ENCODE results near the gene ZNF699. TPM values are rescaled to one million over a fixed set of nuclear protein-coding genes. Genes with fewer than 3 reads are reported as not detected.
A peak's percentile ranks its signal among the peaks of the same experiment; 100 is the strongest.

Gene ZNF699
- total and polyA plus RNA-seq, 2 experiments from 2014 or later, result 3.7 to 12.4 TPM

DNA sequence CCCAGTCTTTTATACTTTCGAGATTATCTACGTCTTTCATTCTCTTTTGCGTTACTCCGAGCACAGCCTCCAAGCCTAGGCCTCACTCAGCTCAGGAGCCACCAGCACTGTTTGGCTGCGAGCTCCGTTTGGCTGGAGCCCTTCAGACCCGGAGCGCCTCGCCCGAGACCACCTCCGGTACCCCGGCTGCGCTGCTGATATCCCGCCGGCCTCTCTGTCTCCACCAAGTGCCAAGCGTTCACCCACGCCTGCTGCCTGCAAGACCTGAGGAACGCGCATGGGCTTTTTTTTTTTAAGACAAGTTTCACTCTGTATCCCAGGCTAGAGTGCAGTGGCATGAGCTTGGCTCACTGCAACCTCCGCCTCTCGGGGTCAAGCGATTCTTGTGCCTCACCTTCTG lies 39.0 kb upstream of the ZNF699 start:
- 96 to 97% methylated on average over 19 to 22 of the region's 22 CpGs for whole genome bisulfite sequencing, 2 experiments (ENCODE audit: low coverage in 1 of 2, low lambda C conversion rate in 2 of 2, missing lambda C conversion rate in 2 of 2)
- Histone ChIP-seq H3K4me2 (ENCODE audit: unreplicated experiment) (no peak overlapping the region), H3K9me3 (ENCODE audit: low read depth) (peaks cover 19% of the 10 kb centered on the region), H3K79me2 (ENCODE audit: insufficient read depth) (no peaks in the 10 kb centered on the region), H3F3A (ENCODE audit: insufficient read depth) (no peaks in the 10 kb centered on the region), H3K4me3 (no peak overlapping the region), H3K27me3 (replicated peaks; ENCODE audit: insufficient read depth) (no peaks in the 10 kb centered on the region), H2AFZ (no peak overlapping the region), H3K9ac (no peak overlapping the region), H3K4me1 (ENCODE audit: insufficient read depth) (no peaks in the 10 kb centered on the region), H4K20me1 (ENCODE audit: insufficient read depth) (no peaks in the 10 kb centered on the region), H3K9me2 (ENCODE audit: insufficient read depth) (no peaks in the 10 kb centered on the region), H3K36me3 (ENCODE audit: low read depth) (peaks cover 15% of the 10 kb centered on the region), H3K27ac (no peak overlapping the region)
- no peak for DNase-seq
- TF ChIP-seq EZH2phosphoT487 (IDR thresholded peaks at IDR 0.05; ENCODE audit: insufficient read depth, low read depth), result no peak
- TF ChIP-seq EZH2 (IDR thresholded peaks at IDR 0.05; ENCODE audit: insufficient read depth, poor library complexity, severe bottlenecking), result no peak
- in situ Hi-C loops (cut with MboI), result no loop called here

GRCh38 chr19:9348253-9348652 lies 38.6 kb upstream of the ZNF699 start:
- 96 to 98% methylated on average over 3 of the region's 3 CpGs for WGBS, 2 experiments (ENCODE audit: low coverage in 1 of 2, low lambda C conversion rate in 2 of 2, missing lambda C conversion rate in 2 of 2)

GRCh38 chr19:9345005-9345404 lies 35.4 kb upstream of the ZNF699 start:
- no peak overlapping the region for H3K4me3 ChIP-seq
- H3K36me3 ChIP-seq (ENCODE audit: low read depth), result peaks cover 46% of the 10 kb centered on the region
- TF ChIP-seq EZH2 (IDR thresholded peaks at IDR 0.05; ENCODE audit: insufficient read depth, poor library complexity, severe bottlenecking), result no peak
- no peak for TF ChIP-seq EZH2phosphoT487 (IDR thresholded peaks at IDR 0.05; ENCODE audit: insufficient read depth, low read depth)
- H3K9me2 ChIP-seq (ENCODE audit: insufficient read depth), result no peaks in the 10 kb centered on the region
- H3K9ac ChIP-seq, result no peak overlapping the region
- peaks cover 38% of the 10 kb centered on the region for H3K9me3 ChIP-seq (ENCODE audit: low read depth)
- H4K20me1 ChIP-seq (ENCODE audit: insufficient read depth), result no peaks in the 10 kb centered on the region
- WGBS, 2 experiments (ENCODE audit: low coverage in 1 of 2, low lambda C conversion rate in 2 of 2, missing lambda C conversion rate in 2 of 2), result 85 to 93% methylated on average over 2 of the region's 2 CpGs
- no peak overlapping the region for H3K4me2 ChIP-seq (ENCODE audit: unreplicated experiment)
- H3K79me2 ChIP-seq (ENCODE audit: insufficient read depth), result no peaks in the 10 kb centered on the region
- DNase-seq, result no peak
- no peak overlapping the region for H3K27ac ChIP-seq
- H3K27me3 ChIP-seq (replicated peaks; ENCODE audit: insufficient read depth), result no peaks in the 10 kb centered on the region
- in situ Hi-C loops (cut with MboI), result no loop called here
- H3K4me1 ChIP-seq (ENCODE audit: insufficient read depth), result no peaks in the 10 kb centered on the region
- H3F3A ChIP-seq (ENCODE audit: insufficient read depth), result peaks cover 14% of the 10 kb centered on the region
- no peak overlapping the region for H2AFZ ChIP-seq

More at GRCh38 chr19:9348253-9348652, 38.6 kb upstream of the ZNF699 start:
- Histone ChIP-seq H3K9ac (no peak overlapping the region), H3K4me3 (no peak overlapping the region), H3K27ac (no peak overlapping the region), H2AFZ (no peak overlapping the region), H3K36me3 (ENCODE audit: low read depth) (peaks cover 20% of the 10 kb centered on the region), H3F3A (ENCODE audit: insufficient read depth) (no peaks in the 10 kb centered on the region), H3K27me3 (replicated peaks; ENCODE audit: insufficient read depth) (no peaks in the 10 kb centered on the region), H3K9me2 (ENCODE audit: insufficient read depth) (no peaks in the 10 kb centered on the region), H3K9me3 (ENCODE audit: low read depth) (peaks cover 22% of the 10 kb centered on the region), H4K20me1 (ENCODE audit: insufficient read depth) (no peaks in the 10 kb centered on the region), H3K4me1 (ENCODE audit: insufficient read depth) (no peaks in the 10 kb centered on the region), H3K79me2 (ENCODE audit: insufficient read depth) (no peaks in the 10 kb centered on the region), H3K4me2 (ENCODE audit: unreplicated experiment) (no peak overlapping the region)
- no peak for TF ChIP-seq EZH2 (IDR thresholded peaks at IDR 0.05; ENCODE audit: insufficient read depth, poor library complexity, severe bottlenecking)
- TF ChIP-seq EZH2phosphoT487 (IDR thresholded peaks at IDR 0.05; ENCODE audit: insufficient read depth, low read depth), result no peak
- in situ Hi-C loops (cut with MboI), result no loop called here
- no peak for DNase-seq

- Histone ChIP-seq H2AFZ (no peak overlapping the region), H3K4me2 (ENCODE audit: unreplicated experiment) (no peak overlapping the region), H3K79me2 (ENCODE audit: insufficient read depth) (0 out of 2 replicates have a peak, but pooled peaks cover 8% of the 10 kb centered on the region), H3K27me3 (replicated peaks; ENCODE audit: insufficient read depth) (no peaks in the 10 kb centered on the region), H4K20me1 (ENCODE audit: insufficient read depth) (no peaks in the 10 kb centered on the region), H3K9me2 (ENCODE audit: insufficient read depth) (no peaks in the 10 kb centered on the region), H3F3A (ENCODE audit: insufficient read depth) (peaks cover 14% of the 10 kb centered on the region), H3K4me1 (ENCODE audit: insufficient read depth) (no peaks in the 10 kb centered on the region), H3K27ac (no peak overlapping the region), H3K4me3 (no peak overlapping the region), H3K9ac (no peak overlapping the region), H3K36me3 (ENCODE audit: low read depth) (peaks cover 63% of the 10 kb centered on the region), H3K9me3 (ENCODE audit: low read depth) (peaks cover 38% of the 10 kb centered on the region)
- in situ Hi-C loops (cut with MboI), result no loop called here
- peak; percentile 2 for DNase-seq
- WGBS, 2 experiments (ENCODE audit: low coverage in 1 of 2, low lambda C conversion rate in 2 of 2, missing lambda C conversion rate in 2 of 2), result 93 to 96% methylated on average over 6 of the region's 6 CpGs
- TF ChIP-seq EZH2phosphoT487 (IDR thresholded peaks at IDR 0.05; ENCODE audit: insufficient read depth, low read depth), result no peak
- TF ChIP-seq EZH2 (IDR thresholded peaks at IDR 0.05; ENCODE audit: insufficient read depth, poor library complexity, severe bottlenecking), result no peak
Measured at GRCh38 chr19:9342610-9343304, 33.1 kb upstream of the ZNF699 start.

Data from GM23248 (cell line).